Osteoblast (primary cell): ENCODE data around the gene NEU2. TPM values are rescaled to one million over a fixed set of nuclear protein-coding genes. Genes with fewer than 3 reads are reported as not detected.

Experiments used
- DNase-seq: peaks from one replicate; pipeline ENCODE4 v3.0.0; 2011; ENCODE audit warnings: low spot score, mixed read lengths; ENCODE audit not compliant: insufficient read length; ENCODE audit errors: missing footprints
- H2AFZ ChIP-seq: 2 replicates; pipeline ENCODE4 v1.6.0; 2011; ENCODE audit warnings: mild to moderate bottlenecking, low read length
- H3K27ac ChIP-seq: 2 replicates; pipeline ENCODE4 v1.5.1; 2011; ENCODE audit warnings: mild to moderate bottlenecking, low read depth, low read length, moderate library complexity
- H3K27me3 ChIP-seq: 2 replicates; pipeline ENCODE4 v1.6.0; 2012; ENCODE audit warnings: mild to moderate bottlenecking, control low read depth, inconsistent platforms, low read length, moderate library complexity; ENCODE audit not compliant: insufficient read depth
- H3K36me3 ChIP-seq: 2 replicates; pipeline ENCODE4 v1.5.1; 2011; ENCODE audit warnings: mild to moderate bottlenecking, low read length, control low read depth, moderate library complexity; ENCODE audit not compliant: insufficient read depth
- H3K4me1 ChIP-seq: 2 replicates; pipeline ENCODE4 v1.5.1; 2011; ENCODE audit warnings: mild to moderate bottlenecking, low read length, control low read depth, moderate library complexity; ENCODE audit not compliant: insufficient read depth
- H3K4me2 ChIP-seq: 2 replicates; pipeline ENCODE4 v1.6.0; 2011; ENCODE audit warnings: mild to moderate bottlenecking, low read length; ENCODE audit not compliant: insufficient read depth
- H3K4me3 ChIP-seq: fragments of 200-600 bp; sonication (generic); 3 replicates; pipeline ENCODE4 v1.5.1; 2012; ENCODE audit warnings: mild to moderate bottlenecking, low read length, inconsistent platforms; ENCODE audit not compliant: insufficient read depth
- H3K79me2 ChIP-seq: 2 replicates; pipeline ENCODE4 v1.6.0; 2012; ENCODE audit warnings: mild to moderate bottlenecking, low read length, control low read depth, inconsistent platforms; ENCODE audit not compliant: insufficient read depth
- H3K9me3 ChIP-seq: 2 replicates; pipeline ENCODE4 v1.5.1; 2011; ENCODE audit warnings: low read depth, low read length, control low read depth
- H4K20me1 ChIP-seq: 2 replicates; pipeline ENCODE4 v1.6.0; 2012; ENCODE audit warnings: mild to moderate bottlenecking, low read length, control low read depth; ENCODE audit not compliant: insufficient read depth
- total RNA-seq: library from RNA; depleted of rRNA; stranded (reverse); fragments of >200 nt; gene quantifications from 2 replicates; pipeline ENCODE4 v1.2.3, GENCODE V29; 2012
- TF ChIP-seq, protein P1 (sequence below): IDR thresholded peaks from 2 replicates; pipeline ENCODE4 v1.5.1; 2011; ENCODE audit warnings: mild to moderate bottlenecking, low read depth, low read length, moderate library complexity; ENCODE audit errors: extremely low read depth

The NEU2 gene
- total RNA-seq, 1 donor: not detected

DNA sequence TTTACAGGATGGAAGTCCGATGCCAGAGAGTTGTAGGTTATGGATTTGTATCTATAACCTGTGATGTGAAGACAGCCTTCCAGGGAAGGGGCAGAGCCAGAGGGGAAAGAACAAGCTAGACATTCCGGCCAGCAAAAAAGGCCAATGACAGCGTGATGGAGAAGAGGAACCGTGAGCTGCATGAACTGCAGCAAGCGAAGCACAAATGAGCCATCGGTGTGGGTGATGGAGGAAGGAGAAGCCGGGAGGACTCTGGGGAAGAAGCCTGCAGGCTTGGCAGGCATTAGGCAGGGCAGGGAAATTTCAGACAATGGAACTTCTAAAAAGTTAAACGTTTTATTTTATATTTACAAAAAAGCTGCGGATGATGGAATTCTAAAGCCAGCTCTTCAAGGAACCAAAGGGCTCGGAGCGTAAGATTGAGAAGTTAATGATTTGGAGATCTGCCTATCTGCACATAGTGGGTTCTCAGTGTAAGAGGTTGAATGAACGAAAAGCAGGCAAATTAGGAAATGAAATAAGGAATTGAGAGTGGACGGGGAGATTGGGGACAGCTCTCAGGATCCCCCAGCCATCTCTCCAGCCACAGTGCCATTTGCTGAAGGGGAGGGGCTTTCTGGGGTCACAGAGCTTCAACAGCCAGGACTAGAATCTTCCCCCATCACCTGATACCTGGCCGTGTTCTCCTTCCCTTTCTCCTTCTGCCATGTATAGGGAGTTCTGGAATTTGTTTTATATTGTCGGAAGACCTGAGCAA, 47.8 kb upstream of the NEU2 start:
- no peaks in the 10 kb centered on the region for H3K79me2 ChIP-seq
- H3K27ac ChIP-seq: no peak overlapping the region
- peaks cover 2% of the 10 kb centered on the region for H3K27me3 ChIP-seq
- H3K9me3 ChIP-seq: no peaks in the 10 kb centered on the region
- no peaks in the 10 kb centered on the region for H3K36me3 ChIP-seq
- no peak overlapping the region for H2AFZ ChIP-seq
- peaks cover 28% of the 10 kb centered on the region for H3K4me1 ChIP-seq
- TF ChIP-seq, protein P1, sequence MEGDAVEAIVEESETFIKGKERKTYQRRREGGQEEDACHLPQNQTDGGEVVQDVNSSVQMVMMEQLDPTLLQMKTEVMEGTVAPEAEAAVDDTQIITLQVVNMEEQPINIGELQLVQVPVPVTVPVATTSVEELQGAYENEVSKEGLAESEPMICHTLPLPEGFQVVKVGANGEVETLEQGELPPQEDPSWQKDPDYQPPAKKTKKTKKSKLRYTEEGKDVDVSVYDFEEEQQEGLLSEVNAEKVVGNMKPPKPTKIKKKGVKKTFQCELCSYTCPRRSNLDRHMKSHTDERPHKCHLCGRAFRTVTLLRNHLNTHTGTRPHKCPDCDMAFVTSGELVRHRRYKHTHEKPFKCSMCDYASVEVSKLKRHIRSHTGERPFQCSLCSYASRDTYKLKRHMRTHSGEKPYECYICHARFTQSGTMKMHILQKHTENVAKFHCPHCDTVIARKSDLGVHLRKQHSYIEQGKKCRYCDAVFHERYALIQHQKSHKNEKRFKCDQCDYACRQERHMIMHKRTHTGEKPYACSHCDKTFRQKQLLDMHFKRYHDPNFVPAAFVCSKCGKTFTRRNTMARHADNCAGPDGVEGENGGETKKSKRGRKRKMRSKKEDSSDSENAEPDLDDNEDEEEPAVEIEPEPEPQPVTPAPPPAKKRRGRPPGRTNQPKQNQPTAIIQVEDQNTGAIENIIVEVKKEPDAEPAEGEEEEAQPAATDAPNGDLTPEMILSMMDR: no peak
- H4K20me1 ChIP-seq: no peaks in the 10 kb centered on the region
- no peak for DNase-seq
- H3K4me3 ChIP-seq: no peak overlapping the region
- H3K4me2 ChIP-seq: no peak overlapping the region

DNA sequence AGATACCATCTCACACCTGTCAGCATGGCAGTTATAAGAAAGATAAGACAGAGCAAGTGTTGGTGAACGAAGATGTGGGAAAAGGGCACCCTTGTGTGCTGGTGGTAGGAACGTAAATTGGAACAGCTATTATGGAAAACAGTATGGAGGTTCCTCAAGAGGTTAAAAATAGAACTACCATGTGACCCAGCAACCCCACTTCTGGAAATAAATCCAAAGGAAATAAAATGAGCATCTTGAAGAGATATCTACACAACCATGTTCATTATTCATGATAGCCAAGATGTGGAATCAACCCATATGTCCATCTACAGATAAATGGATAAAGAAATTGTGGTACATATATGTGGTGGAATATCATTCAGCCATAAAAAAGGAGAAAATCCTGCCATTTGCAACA, 46.3 kb upstream of the NEU2 start:
- no peak for DNase-seq

DNA sequence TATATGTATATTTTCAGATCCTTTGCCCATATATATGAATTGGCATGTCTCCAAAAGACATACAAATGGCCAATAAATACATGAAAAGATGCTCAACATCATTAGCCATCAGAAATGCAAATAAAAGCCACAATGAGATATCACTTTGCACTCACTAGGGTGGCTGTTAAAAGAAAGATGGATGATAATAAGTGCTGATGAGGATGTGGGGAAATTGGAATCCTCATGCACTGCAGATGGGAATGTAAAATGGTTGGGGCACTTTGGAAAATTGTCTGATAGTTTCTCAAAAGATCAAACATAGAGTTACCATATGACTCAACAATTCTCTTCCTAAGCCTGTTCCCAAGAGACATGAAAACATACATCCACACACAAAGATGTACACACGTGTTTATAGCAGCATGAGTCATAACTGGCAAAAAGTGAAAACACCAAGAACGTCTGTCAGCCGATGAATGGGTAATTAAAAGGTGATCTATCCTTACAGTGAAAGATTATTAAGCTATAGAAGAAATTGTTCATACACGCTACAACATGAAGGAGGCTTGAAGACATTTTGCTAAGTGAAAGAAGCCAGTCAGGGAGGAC, 39.1 kb upstream of the NEU2 start:
- Histone ChIP-seq H3K27ac (no peak overlapping the region), H2AFZ (no peak overlapping the region), H3K27me3 (no peaks in the 10 kb centered on the region), H3K4me1 (peaks cover 7% of the 10 kb centered on the region), H3K36me3 (no peaks in the 10 kb centered on the region), H3K9me3 (no peaks in the 10 kb centered on the region), H4K20me1 (no peaks in the 10 kb centered on the region), H3K4me2 (no peak overlapping the region), H3K4me3 (no peak overlapping the region), H3K79me2 (no peaks in the 10 kb centered on the region)
- DNase-seq: no peak
- TF ChIP-seq, protein P1: no peak

More for the DNA sequence above, 46.3 kb upstream of the NEU2 start:
- H3K4me1 ChIP-seq: peaks cover 18% of the 10 kb centered on the region
- H3K79me2 ChIP-seq: no peaks in the 10 kb centered on the region
- no peaks in the 10 kb centered on the region for H3K9me3 ChIP-seq
- H3K27me3 ChIP-seq: peaks cover 2% of the 10 kb centered on the region
- no peak overlapping the region for H2AFZ ChIP-seq
- H3K4me2 ChIP-seq: no peak overlapping the region
- H4K20me1 ChIP-seq: no peaks in the 10 kb centered on the region
- no peak overlapping the region for H3K27ac ChIP-seq
- H3K36me3 ChIP-seq: no peaks in the 10 kb centered on the region
- H3K4me3 ChIP-seq: no peak overlapping the region
- TF ChIP-seq, protein P1: no peak

DNA sequence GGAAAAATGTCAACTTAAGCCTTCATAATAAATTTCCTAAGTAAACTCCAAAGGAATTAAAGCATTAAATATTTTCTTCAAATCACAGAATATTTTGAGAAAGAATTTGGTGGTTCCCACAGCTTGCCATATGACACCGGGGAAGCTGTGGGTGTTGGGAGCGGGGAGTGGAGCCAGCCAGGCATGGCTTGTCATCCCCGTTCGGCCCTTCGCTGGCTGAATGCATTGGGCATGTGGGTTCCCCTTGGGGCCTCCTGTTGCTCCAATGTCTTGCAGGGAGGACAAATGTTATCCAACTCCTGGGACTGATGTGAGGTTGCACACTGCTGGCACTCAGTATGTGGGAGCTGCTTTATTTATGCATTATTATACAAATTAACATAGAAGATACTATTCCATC, 38.0 kb upstream of the NEU2 start:
- Histone ChIP-seq H4K20me1 (no peaks in the 10 kb centered on the region), H2AFZ (no peak overlapping the region), H3K27ac (no peak overlapping the region), H3K4me3 (no peak overlapping the region), H3K36me3 (no peaks in the 10 kb centered on the region), H3K9me3 (no peaks in the 10 kb centered on the region), H3K4me2 (no peak overlapping the region), H3K4me1 (no peaks in the 10 kb centered on the region), H3K79me2 (no peaks in the 10 kb centered on the region), H3K27me3 (no peaks in the 10 kb centered on the region)
- TF ChIP-seq, protein P1: no peak
- no peak for DNase-seq
